SU-DHL-6 (cell line): ENCODE data around the gene UCK2.

Experiments used
- CTCF ChIP-seq: fragments of 200-600 bp; sonication (generic); IDR thresholded peaks from one replicate; pipeline ENCODE4 v1.5.1; 2017; ENCODE audit warnings: antibody characterized with exemption, mild to moderate bottlenecking, low read length, moderate library complexity; ENCODE audit not compliant: insufficient read depth, poor library complexity, severe bottlenecking
- EZH2phosphoT487 ChIP-seq: fragments of 200-600 bp; sonication (generic), shearing (Covaris generic); conservative IDR thresholded peaks from 2 replicates; pipeline ENCODE4 v1.6.1; 2018; ENCODE audit warnings: mild to moderate bottlenecking, antibody characterized with exemption, low read length, moderate library complexity, mixed read lengths

- TF ChIP-seq CTCF, result no peak
- TF ChIP-seq EZH2phosphoT487, result no peak
These were observed 31.8 kb downstream of the UCK2 start for GRCh38 chr1:165858967-165859845.
